Measurements from ENCODE around the gene BSG. TPM values are rescaled to one million over a fixed set of nuclear protein-coding genes. Genes with fewer than 3 reads are reported as not detected.

BSG gene
- total and polyA plus RNA-seq, 9 of the 15 experiments (the other 6 are each of a cell fraction or from before 2014, with no cell fraction given) = 4.6 to 495 (median 187) TPM

DNA sequence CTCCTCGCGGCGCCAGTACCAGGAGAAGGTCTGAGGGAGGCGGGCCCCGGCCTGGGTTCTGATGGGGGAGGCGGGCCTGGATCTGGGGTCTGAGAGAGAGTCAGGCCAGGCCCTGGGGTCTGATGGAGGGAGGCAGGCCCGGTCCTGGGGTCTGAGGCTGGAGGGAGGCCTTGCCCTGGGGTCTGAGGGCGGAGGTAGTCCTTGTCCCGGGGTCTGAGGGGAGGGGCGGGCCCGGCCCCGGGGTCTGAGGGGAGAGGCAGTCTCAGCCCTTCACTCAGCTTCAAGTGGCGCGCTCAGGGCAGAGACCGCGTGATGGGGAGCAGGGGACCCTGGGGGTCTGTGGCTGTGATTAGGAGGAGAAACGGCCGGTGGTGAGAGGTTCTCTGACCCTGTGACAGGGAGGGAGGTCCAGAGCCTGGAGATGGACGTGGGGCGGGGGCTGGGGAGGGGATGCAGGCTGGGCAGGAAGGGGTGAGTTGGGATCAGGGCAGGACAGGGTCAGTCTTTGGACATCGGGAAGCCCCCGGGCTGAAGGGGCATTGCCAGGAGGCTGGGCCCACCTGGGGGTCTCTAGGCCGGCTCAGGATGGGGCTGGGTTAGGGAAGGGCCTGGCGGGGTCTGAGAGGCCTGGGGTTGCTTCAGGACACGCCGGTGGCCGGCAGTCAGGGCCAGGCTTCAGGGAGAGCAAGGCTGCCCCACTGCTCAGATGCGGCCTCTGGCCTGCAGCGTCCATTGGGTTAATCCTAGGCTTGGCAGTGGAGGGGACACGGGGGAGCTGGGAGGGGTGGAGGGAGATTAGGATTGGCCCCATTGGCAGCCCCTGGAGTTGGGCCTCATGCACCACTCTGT, 36.0 kb downstream of the BSG start:
- Histone ChIP-seq H3K9ac (ENCODE audit: insufficient read depth in 1 of 2, low read depth in 2 of 2, low read length in 2 of 2) (no peak overlapping the region), H3K4me2 (ENCODE audit: insufficient read depth, low read length) (no peak overlapping the region), H4K20me1 (replicated peaks; ENCODE audit: control insufficient read depth, insufficient read depth, low read length) (no peaks in the 10 kb centered on the region), H3K27me3 (ENCODE audit: control insufficient read depth in 2 of 2, insufficient read depth in 2 of 2, low read length in 2 of 2) (no peaks in the 10 kb centered on the region), H2AFZ (ENCODE audit: low read depth, low read length) (no peak overlapping the region), H3K27ac (ENCODE audit: extremely low read depth, low read depth, low read length) (no peak overlapping the region), H3K36me3 (ENCODE audit: control insufficient read depth, insufficient read depth, low read length) (peaks cover 12% of the 10 kb centered on the region; the same call in 2 of the 3 replicates), H3K4me1 (replicated peaks in 1 of 2; ENCODE audit: control insufficient read depth in 2 of 2, insufficient read depth in 2 of 2, low read length in 2 of 2) (peaks cover 17 to 69% of the 10 kb centered on the region in 2 experiments), H3K9me3 (replicated peaks; ENCODE audit: control insufficient read depth, insufficient read depth, low read depth, low read length) (no peaks in the 10 kb centered on the region; the same call in 1 of the 2 replicates), H3K79me2 (ENCODE audit: control insufficient read depth, insufficient read depth, low read length) (no peaks in the 10 kb centered on the region), H3K4me3 (no peak overlapping the region), H3K9me1 (ENCODE audit: control insufficient read depth, insufficient read depth, low read length) (no peaks in the 10 kb centered on the region)
- FAIRE-seq = no peak
- in situ Hi-C loops (cut with MboI) = no loop called here
- no TSS peak for BruUV-seq (replicated peaks)
- TF ChIP-seq RBFOX2 (IDR thresholded peaks at IDR 0.05; ENCODE audit: low read depth, low read length) (0 out of 2 replicates have a peak, but pooled peaks have one; percentile 0), CTCFL (IDR thresholded peaks at IDR 0.05; ENCODE audit: borderline replicate concordance, insufficient read depth, low read depth, low read length, poor library complexity, severe bottlenecking) (no peak)
- CTCF ChIA-PET (ENCODE audit: low intra/inter-chr PET ratio) = no interaction called here
- intact Hi-C loops (cut with micrococcal nuclease) = no loop called here
- DNase-seq (ENCODE audit: extremely low read depth in 1 of 4, low spot score in 3 of 4) = no peak
- ATAC-seq = no peak
- WGBS (ENCODE audit: insufficient coverage, low coverage, missing lambda C conversion rate) = 91% methylated on average over 21 of the region's 30 CpGs
- POLR2A ChIA-PET = interaction anchor here (0.7 to 1.1 kb wide), 2 partner anchors 31 to 34 kb away, joined by 3 to 4 read pairs; no protein-coding TSS in a partner anchor
